ENCODE results near the gene KIF26B.

KIF26B gene

DNA sequence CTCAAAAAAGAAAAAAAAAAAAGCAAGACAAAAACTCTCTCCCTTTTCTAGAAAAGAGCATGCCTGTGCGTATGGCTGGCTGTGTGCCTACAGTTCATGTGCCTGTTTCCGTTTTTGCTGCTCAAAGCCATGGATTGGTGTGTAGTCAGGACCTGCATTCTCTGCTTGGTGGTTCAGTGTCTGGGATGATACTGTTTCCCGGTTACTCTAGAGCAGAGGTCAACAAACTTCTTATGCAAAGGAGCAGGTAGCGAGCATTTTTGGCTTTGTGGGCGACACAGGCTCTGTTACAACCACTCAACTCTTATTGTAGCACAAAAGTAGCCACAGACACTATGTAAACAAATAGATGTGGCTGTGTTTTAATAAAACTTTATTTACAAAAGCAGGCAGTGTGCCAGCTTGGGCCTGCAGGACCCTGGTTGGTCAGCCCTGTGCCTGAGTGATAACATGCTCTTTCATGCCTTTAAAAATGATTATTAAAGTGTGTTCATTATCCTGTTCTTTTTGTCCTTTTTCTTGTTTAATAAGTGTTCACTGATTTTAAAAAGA, 524.2 kb downstream of the KIF26B start:
- TF ChIP-seq, protein P1, sequence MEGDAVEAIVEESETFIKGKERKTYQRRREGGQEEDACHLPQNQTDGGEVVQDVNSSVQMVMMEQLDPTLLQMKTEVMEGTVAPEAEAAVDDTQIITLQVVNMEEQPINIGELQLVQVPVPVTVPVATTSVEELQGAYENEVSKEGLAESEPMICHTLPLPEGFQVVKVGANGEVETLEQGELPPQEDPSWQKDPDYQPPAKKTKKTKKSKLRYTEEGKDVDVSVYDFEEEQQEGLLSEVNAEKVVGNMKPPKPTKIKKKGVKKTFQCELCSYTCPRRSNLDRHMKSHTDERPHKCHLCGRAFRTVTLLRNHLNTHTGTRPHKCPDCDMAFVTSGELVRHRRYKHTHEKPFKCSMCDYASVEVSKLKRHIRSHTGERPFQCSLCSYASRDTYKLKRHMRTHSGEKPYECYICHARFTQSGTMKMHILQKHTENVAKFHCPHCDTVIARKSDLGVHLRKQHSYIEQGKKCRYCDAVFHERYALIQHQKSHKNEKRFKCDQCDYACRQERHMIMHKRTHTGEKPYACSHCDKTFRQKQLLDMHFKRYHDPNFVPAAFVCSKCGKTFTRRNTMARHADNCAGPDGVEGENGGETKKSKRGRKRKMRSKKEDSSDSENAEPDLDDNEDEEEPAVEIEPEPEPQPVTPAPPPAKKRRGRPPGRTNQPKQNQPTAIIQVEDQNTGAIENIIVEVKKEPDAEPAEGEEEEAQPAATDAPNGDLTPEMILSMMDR (IDR thresholded peaks at IDR 0.05; ENCODE audit: low read depth, low read length, missing control alignments), result no peak
- H3K27ac ChIP-seq, result no peak overlapping the region
- H3K4me3 ChIP-seq (ENCODE audit: low read depth, low read length), result no peak overlapping the region
- no peak for DNase-seq
- no peaks in the 10 kb centered on the region for H3K36me3 ChIP-seq (replicated peaks)
- H3K27me3 ChIP-seq (replicated peaks), result no peaks in the 10 kb centered on the region
- in situ Hi-C loops (cut with HindIII; ENCODE audit: low pct_ligation_motif_present, low sequenced_read_pairs), result no loop called here

DNA sequence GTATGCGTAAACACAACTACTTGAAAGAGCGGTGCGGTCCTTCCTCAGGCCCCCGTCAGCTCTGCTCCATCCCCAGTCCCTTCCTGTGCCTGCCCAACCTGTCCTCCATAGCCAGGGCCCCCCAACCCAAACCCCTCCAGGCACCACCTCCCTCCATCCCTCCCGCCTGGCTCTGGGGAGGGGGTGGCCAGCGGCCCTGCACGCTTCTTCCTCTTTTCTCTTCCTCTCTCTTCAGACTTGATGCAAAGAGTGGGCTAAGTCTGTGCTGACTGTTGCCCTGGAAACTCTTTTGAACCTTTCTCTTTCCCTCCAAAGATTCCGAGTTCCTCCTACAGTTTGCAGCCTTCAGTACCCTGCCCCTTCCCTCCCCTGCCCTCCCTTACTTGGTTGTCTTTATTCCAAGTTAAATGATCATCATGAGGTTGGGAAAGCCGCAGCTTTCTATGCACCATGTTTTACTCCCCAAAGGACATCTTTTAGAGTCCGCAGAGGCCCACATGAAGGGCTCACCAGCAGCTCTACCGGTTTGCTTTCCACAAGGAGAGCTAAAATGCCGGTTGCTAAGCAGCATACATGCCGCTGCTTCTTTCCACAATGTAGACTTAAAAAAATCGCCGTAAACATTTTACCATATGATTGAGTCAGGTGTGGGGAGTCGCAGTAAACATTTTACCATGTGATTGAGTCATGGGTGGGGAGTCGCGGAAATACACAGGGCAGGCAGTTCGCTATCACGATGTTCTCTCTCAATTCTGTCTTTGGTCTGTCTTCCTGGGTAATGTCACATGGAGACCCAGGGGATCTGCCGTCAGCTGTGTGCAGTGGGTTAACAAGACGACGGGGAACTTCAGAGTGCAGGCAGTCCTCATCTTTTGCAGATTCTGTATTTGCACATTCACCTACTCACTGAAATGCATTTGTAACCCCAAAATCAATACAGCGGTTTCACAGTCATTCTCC, 525.3 kb downstream of the KIF26B start:
- Histone ChIP-seq H3K27ac (no peak overlapping the region), H3K4me3 (ENCODE audit: low read depth, low read length) (no peak overlapping the region), H3K36me3 (replicated peaks) (no peaks in the 10 kb centered on the region), H3K27me3 (replicated peaks) (no peaks in the 10 kb centered on the region)
- no peak for DNase-seq
- in situ Hi-C loops (cut with HindIII; ENCODE audit: low pct_ligation_motif_present, low sequenced_read_pairs), result no loop called here
- TF ChIP-seq, protein P1 (IDR thresholded peaks at IDR 0.05; ENCODE audit: low read depth, low read length, missing control alignments), result no peak

DNA sequence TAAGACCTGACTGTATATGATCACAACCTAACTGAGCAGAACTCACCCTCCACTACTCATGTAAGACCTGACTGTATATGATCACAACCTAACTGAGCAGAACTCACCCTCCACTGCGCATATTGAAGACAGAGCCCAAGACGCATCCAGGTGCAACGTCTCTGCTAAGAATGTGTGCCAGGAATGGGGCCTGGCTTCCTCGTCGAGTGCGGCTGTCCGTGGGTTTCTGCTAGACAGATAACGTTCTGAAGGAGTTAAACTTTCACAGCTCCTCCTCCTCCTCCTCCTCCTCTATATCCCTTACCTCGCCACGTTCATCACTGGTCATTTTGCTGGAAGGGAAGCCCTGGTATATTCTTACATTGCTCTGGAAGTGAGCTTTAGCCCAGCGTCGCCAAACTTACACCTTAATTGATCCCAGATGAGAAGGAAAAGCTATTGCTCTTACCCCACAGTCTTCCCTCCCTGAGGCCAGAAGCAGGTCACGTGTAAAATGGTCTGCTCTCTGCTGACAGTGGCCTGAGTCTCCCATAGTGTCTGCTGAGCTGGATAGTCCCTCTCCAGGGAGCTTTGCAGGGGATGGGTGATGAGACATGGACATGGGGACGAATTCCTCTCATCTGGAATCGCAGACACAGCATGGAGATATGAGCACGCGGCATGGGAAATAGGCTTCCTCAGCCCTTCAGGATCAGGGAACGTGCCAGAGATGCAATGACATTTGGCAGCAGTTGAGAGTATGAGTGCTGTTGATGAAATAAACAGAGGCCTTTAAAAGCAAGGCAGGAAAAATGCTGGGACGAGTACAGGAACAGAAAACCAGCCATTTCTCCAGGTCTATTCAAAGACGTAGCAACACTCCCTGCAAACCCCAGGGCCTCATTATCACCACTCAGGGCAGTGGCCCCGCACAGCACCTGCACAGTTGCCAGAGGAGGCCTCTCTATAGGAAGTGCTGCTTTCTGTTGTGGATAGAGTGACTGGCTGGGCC, 528.1 kb downstream of the KIF26B start:
- TF ChIP-seq, protein P1 (IDR thresholded peaks at IDR 0.05; ENCODE audit: low read depth, low read length, missing control alignments), result no peak
- DNase-seq, result no peak
- Histone ChIP-seq H3K4me3 (ENCODE audit: low read depth, low read length) (no peak overlapping the region), H3K36me3 (replicated peaks) (no peaks in the 10 kb centered on the region), H3K27me3 (replicated peaks) (no peaks in the 10 kb centered on the region), H3K27ac (no peak overlapping the region)
- in situ Hi-C loops (cut with HindIII; ENCODE audit: low pct_ligation_motif_present, low sequenced_read_pairs), result no loop called here

DNA sequence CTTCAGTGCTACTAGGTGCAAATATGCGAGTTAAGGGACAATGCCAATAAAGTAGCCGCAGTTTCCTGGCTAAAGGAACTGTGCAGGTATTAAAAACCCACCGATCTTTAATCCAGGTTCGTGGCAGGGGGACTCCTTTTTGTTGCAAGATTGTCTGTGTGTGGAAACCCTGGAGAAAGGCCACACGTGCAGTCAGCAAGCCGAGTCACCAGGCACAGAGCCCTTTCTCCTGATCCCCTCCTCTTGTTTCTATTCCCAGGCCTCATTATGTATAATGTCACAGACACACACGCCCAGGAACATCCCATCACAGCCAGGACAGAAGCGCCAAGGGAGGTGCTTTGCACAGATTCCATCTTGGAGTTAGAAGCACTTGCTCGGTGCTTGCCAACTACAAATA, 528.9 kb downstream of the KIF26B start:
- TF ChIP-seq, protein P1 (IDR thresholded peaks at IDR 0.05; ENCODE audit: low read depth, low read length, missing control alignments), result no peak
- H3K27me3 ChIP-seq (replicated peaks), result no peaks in the 10 kb centered on the region
- in situ Hi-C loops (cut with HindIII; ENCODE audit: low pct_ligation_motif_present, low sequenced_read_pairs), result no loop called here
- no peak for DNase-seq
- H3K36me3 ChIP-seq (replicated peaks), result no peaks in the 10 kb centered on the region
- no peak overlapping the region for H3K4me3 ChIP-seq (ENCODE audit: low read depth, low read length)
- H3K27ac ChIP-seq, result no peak overlapping the region

DNA sequence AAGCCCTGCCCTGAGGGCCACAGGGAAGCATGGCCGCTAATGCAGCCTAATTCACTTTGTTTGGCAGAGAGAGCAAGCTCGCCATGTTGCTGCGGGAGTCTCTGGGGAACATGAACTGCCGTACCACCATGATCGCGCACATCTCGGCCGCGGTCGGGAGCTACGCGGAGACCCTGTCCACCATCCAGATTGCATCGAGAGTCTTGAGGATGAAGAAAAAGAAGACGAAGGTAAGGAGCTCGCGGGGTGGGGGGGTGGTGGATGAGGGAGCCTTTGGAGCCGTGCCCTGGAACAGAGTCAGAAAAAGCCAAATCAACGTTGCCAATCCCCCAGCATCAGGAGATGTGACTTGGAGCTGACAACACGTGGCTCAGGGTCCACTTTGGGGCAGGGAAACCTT, 529.4 kb downstream of the KIF26B start:
- H3K4me3 ChIP-seq (ENCODE audit: low read depth, low read length), result no peak overlapping the region
- no peaks in the 10 kb centered on the region for H3K36me3 ChIP-seq (replicated peaks)

More for the DNA sequence above, 529.4 kb downstream of the KIF26B start:
- H3K27me3 ChIP-seq (replicated peaks), result no peaks in the 10 kb centered on the region
- in situ Hi-C loops (cut with HindIII; ENCODE audit: low pct_ligation_motif_present, low sequenced_read_pairs), result no loop called here
- TF ChIP-seq, protein P1 (IDR thresholded peaks at IDR 0.05; ENCODE audit: low read depth, low read length, missing control alignments), result no peak
- no peak overlapping the region for H3K27ac ChIP-seq
- no peak for DNase-seq

Data from brain microvascular endothelial cell (primary cell).